Raji (cell line): ENCODE measurements around the gene RAB31.

Source experiments
- POLR2A ChIP-seq: IDR thresholded peaks from 2 replicates; pipeline ENCODE4 v1.6.1; 2011; ENCODE audit warnings: low read depth, low read length, control low read depth; ENCODE audit not compliant: insufficient read depth

Gene RAB31

GRCh38 chr18:9867071-9867594, 159.0 kb downstream of the RAB31 start:
- TF ChIP-seq POLR2A = no peak

DNA sequence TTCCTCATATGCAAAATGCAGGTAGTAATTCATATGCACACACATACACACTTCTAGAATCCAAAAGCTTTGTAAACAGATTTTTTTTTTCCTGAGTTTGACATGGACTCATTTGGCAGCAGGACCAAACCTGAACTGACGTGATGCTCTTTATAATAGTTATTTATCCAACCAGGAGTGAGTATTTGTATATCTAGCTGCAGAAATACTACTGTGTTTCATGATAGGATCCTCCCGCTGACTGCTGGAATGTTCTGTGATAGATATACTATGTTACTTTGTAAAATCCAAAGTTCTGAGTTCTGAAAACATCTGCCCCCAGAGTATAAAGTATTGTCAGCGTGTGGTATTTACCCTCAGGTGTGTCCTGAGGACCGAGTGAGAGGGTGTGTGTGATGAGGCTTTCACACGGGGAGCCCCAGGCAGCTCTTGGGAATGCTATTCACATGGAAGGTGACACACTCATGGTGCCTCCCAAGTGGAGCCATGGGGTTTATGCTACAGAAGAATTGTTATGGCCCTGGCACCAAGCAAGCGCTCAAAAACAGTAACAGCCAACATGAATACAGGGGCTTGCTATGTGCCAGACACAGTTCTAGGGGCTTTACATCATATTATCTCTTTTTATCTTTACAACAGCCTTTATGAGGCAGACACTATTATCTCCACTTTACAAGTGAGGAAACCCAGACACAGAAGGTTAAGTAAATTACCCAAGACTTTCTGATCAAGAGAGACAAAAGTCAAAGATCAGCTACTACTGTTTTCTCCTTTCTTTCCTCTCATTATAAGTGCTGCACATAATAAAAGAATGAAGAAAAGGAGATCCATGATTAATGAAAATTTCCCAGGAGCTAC, 161.0 kb downstream of the RAB31 start:
- no peak for TF ChIP-seq POLR2A

DNA sequence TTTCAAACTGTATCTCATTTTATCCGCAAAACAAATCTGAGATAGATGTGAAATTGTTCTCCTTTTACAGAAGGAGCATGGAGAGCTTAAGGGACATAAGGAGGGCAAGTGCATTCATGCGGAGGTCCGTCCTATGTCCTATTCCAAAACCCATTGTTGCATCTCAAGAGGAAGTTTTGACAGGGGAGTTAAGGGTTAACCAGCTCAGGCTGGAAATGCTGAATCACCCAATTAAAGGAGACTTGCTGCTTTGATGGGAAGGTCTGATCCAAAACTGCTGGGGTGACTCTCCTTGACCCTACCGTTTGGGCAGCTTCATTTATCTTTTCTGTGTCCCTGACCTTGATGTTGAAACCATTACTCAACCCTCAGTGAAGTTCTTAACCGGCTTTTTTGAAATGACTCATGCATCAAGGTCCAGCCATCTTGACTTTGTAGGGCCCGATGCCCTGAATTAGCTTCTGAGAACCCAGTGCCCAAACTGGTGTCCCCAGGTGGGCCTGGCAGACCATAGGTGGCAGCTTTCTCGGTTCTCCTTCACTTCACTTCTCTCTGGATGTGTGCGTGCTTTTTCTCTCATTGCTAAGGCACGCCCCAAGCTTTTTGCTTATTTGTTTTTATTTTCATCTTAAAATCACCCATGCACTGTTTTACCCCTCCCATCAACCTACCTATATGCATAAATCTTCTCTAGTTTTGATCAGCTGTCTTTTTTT, 161.8 kb downstream of the RAB31 start:
- no peak for TF ChIP-seq POLR2A

DNA sequence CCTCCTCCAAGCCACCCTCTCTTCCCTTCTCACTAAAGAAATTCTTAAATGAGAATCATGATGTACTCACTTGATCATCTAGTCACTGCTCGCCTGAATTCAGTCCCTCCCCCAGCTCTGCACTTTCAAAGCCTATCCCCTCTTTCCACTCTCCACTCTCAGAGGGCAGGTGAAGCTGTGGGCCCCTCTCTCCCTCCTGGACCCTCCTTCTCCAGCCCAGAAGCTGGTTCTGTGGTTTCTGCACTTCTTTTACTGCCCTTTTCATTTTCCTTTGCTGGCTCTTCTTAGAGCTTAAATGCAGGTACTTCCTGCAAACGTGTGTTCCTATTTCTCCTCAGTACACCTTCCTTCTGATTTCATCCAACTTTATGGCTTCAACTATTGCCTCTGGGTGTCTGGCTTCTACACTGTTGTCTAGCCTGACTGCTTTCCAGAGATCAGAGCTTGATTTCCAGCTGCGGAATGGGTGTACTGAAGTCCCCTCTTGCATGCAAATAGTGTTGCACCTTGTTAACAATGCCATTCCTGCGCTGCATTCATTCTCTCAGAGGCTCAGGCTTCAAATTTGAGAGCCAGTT, 162.4 kb downstream of the RAB31 start:
- no peak for TF ChIP-seq POLR2A

DNA sequence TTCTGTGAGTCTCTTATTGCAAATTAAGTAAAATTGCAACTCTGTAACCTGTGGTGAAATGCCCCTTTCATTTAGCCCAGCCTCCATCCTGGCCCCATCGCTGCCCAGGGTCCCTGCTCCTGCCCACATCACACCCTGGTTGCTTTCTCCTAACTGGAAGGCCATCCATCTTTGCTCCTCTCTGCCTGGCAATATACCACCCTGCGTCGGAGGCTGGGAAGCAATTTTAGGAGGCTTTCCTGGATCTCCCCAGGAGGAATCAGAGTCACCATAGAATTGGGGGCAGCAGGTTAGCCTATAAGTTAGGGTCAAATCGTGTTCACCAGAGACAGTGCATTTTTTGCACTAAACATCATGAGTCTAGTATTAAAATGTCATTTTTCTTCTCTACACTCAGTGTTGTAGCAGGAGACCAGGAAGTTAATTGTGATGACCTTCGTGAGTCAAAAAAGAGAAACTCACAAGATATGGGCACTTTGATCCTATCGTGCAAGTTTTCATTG, 163.2 kb downstream of the RAB31 start:
- TF ChIP-seq POLR2A = no peak

- no peak for TF ChIP-seq POLR2A
Observed at GRCh38 chr18:9872823-9873222, 164.7 kb downstream of the RAB31 start.

- no peak for TF ChIP-seq POLR2A
Observed at GRCh38 chr18:9874728-9875127, 166.6 kb downstream of the RAB31 start.

GRCh38 chr18:9876212-9876866, 168.2 kb downstream of the RAB31 start:
- no peak for TF ChIP-seq POLR2A

DNA sequence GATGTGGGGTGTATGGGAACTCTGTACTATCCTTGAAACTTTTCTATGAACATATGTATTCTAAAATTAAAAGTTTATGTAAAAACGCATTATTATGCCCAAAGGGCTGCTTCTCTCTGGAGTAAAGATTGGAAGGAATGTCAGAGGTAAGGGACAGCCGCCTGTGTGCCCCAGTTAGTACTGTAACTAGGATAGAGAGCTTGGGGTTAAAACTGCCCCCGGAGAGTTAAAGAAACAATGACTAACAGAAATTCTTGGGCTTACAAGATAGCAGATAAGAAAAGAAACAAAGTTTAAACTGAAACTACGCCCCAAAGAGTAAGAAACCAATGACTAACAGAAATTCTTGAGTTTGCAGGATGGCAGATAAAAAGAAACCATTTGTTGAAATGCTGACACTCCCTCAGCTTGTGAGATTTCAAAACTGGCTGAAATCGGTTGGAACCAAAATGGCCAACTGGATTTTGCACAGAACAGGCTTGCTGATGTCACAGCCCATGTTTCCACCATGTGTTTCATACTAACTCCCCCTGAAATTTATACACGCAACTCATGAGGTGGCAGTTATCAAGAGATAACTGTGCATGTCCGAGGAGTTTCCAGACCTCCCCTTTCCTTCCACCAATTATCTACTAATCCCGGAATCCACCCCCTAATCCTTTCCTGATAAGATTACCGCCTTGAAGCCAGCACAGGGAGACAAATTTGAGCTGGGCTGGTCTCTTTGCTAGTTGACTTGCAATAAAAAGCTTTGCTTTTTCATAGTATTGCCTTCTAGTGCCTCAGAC, 169.0 kb downstream of the RAB31 start:
- TF ChIP-seq POLR2A = no peak

DNA sequence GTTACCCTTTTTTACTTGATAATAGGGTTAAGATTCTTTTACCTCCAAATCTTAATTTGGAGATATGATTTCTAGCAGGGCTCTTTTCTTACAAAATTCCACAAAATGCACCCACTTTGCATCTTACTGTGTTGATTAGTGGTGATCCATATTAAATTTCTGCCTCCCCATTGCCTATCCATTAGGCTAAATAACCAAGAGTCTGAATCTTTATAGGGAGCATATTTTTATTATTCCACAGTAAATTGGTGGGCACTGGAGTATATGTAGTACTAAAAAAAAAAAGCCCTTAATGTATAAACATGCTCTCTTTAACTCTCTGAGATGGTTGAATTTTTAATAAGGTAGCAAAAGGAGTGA, 169.5 kb downstream of the RAB31 start:
- no peak for TF ChIP-seq POLR2A

- TF ChIP-seq POLR2A = no peak
Observed at GRCh38 chr18:9878095-9878494, 170.0 kb downstream of the RAB31 start.

DNA sequence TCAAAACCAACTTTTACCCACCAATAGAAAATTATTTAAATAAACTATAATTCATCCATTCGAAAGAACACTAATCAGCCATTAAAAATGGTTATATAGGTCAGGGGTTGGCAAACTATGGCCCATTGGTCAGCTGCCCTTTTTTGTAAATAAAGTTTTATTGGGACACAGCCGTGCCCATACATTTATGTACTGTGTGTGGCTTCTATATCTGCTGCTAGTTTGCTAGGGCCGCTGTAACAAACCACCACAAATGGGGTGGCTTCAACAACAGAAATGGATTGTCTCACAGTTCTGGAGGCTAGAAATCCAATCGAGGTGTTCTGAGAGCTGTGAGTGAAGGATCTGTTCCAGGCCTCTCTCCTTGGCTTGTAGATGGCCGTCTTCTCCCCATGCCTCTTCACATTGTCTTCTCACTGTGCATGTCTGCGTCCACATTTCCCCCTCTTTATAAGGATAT, 170.7 kb downstream of the RAB31 start:
- TF ChIP-seq POLR2A = no peak

- no peak for TF ChIP-seq POLR2A
Observed at GRCh38 chr18:9884090-9884489, 176.0 kb downstream of the RAB31 start.

DNA sequence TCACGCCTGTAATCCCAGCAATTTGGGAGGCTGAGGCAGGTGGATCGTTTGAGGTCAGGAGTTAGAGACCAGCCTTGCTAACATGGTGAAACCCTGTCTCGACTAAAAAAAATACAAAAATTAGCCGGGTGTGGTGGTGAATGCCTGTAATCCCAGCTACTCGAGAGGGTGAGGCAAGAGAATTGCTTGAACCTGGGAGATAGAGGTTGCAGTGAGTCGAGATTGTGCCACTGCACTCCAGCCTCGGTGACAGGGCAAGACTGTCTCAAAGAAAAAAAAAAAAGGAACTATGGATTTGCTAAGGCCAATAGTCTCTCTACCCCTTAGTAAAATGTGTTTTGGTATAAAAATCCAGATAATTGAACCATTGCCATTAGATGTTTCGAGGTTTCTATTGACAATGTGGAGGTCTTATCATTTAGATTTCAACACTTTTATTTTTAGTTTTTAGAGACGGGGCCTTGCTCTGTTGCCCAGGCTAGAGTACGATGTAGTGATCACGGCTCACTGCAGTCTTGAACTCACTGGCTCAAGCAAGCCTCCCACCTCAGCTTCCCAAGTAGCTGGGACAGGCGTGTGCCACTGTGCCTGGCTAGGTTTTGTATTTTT, 176.5 kb downstream of the RAB31 start:
- no peak for TF ChIP-seq POLR2A
